HepG2 (cell line): ENCODE results near the gene ATP13A1. TPM values are rescaled to one million over a fixed set of nuclear protein-coding genes. Genes with fewer than 3 reads are reported as not detected.

Experiments
- DNMT3B ChIP-seq: conservative IDR thresholded peaks from 2 replicates; pipeline ENCODE4 v1.6.1; 2016; ENCODE audit warnings: missing biosample characterization, control low read depth
- E2F1 ChIP-seq: sonication (generic); formaldehyde crosslinking; IDR thresholded peaks from 2 replicates; pipeline ENCODE4 v1.5.0; 2020; ENCODE audit warnings: missing genetic modification reagents
- ELF3 ChIP-seq: IDR thresholded peaks from 2 replicates; pipeline ENCODE4 v1.6.1; 2016; ENCODE audit warnings: missing genetic modification reagents, missing compliant biosample characterization
- ERF ChIP-seq: IDR thresholded peaks from 2 replicates; pipeline ENCODE4 v1.6.1; 2018; ENCODE audit warnings: missing biosample characterization, missing genetic modification reagents
- FOXK1 ChIP-seq: sonication (generic); formaldehyde crosslinking; IDR thresholded peaks from 2 replicates; pipeline ENCODE4 v1.4.0; 2020; ENCODE audit warnings: low read depth, missing genetic modification reagents, borderline replicate concordance
- KLF6 ChIP-seq: IDR thresholded peaks from 2 replicates; pipeline ENCODE4 v1.8.0; 2016; ENCODE audit warnings: missing biosample characterization, missing genetic modification reagents
- MLLT10 ChIP-seq: sonication (generic); formaldehyde crosslinking; IDR thresholded peaks from 2 replicates; pipeline ENCODE4 v1.4.0; 2020; ENCODE audit warnings: missing genetic modification reagents
- MXD3 ChIP-seq: IDR thresholded peaks from 2 replicates; pipeline ENCODE4 v1.6.1; 2016; ENCODE audit warnings: mild to moderate bottlenecking, missing biosample characterization, missing genetic modification reagents
- NFRKB ChIP-seq: fragments of 450-650 bp; IDR thresholded peaks from 2 replicates; pipeline ENCODE4 v1.6.1; 2017
- NR2F1 ChIP-seq, 2 experiments: fragments of 450-650 bp in 1 of 2; formaldehyde crosslinking in 1 of 2; IDR thresholded peaks; 2 replicates each; pipeline versions ENCODE4 v1.5.0 to v1.6.1; 2016 to 2020; ENCODE audit warnings: mild to moderate bottlenecking in 1 of 2, missing compliant biosample characterization in 1 of 2, missing genetic modification reagents in 1 of 2, moderate library complexity in 1 of 2
- SRSF1 ChIP-seq: fragments of 200-400 bp; formaldehyde crosslinking; optimal IDR thresholded peaks from 2 replicates; pipeline ENCODE3; 2017; ENCODE audit warnings: mild to moderate bottlenecking, low read depth, low read length, moderate library complexity
- TAF1 ChIP-seq: sonication (generic); formaldehyde crosslinking; IDR thresholded peaks from 2 replicates; pipeline ENCODE4 v1.4.0; 2020; ENCODE audit warnings: missing genetic modification reagents
- YY1 ChIP-seq: IDR thresholded peaks from 2 replicates; pipeline ENCODE4 v1.6.1; 2011; ENCODE audit warnings: low read length, low read depth, moderate library complexity, mild to moderate bottlenecking; ENCODE audit not compliant: insufficient read depth, insufficient replicate concordance
- ZHX2 ChIP-seq, 2 experiments: sonication (generic) in 1 of 2; formaldehyde crosslinking in 1 of 2; IDR thresholded peaks; 2 replicates each; pipeline versions ENCODE4 v1.6.1 to v1.9.0; 2014 to 2022; ENCODE audit warnings: antibody characterized with exemption in 1 of 2, borderline replicate concordance in 1 of 2, inconsistent platforms in 1 of 2, low read depth in 1 of 2, missing genetic modification reagents in 1 of 2
- ZNF124 ChIP-seq: sonication (generic); formaldehyde crosslinking; IDR thresholded peaks from 2 replicates; pipeline ENCODE4 v1.4.0; 2020; ENCODE audit warnings: missing genetic modification reagents
- ZNF275 ChIP-seq: sonication (generic); formaldehyde crosslinking; IDR thresholded peaks from 2 replicates; pipeline ENCODE4 v1.8.0; 2022; ENCODE audit warnings: missing genetic modification reagents, mild to moderate bottlenecking, inconsistent platforms, borderline replicate concordance
- ZNF451 ChIP-seq: sonication (generic); formaldehyde crosslinking; IDR thresholded peaks from 2 replicates; pipeline ENCODE4 v1.5.0; 2020; ENCODE audit warnings: mild to moderate bottlenecking, missing genetic modification reagents
- ZNF484 ChIP-seq: sonication (generic); formaldehyde crosslinking; IDR thresholded peaks from 2 replicates; pipeline ENCODE4 v1.5.1; 2020; ENCODE audit warnings: mild to moderate bottlenecking, low read depth, missing genetic modification reagents, borderline replicate concordance
- ZNF572 ChIP-seq: sonication (generic); formaldehyde crosslinking; IDR thresholded peaks from 2 replicates; pipeline ENCODE4 v1.5.1; 2020; ENCODE audit warnings: mild to moderate bottlenecking, missing genetic modification reagents
- ZNF589 ChIP-seq: sonication (generic); formaldehyde crosslinking; conservative IDR thresholded peaks from 2 replicates; pipeline ENCODE4 v1.8.0; 2022; ENCODE audit warnings: mild to moderate bottlenecking, moderate library complexity, missing genetic modification reagents
- polyA plus RNA-seq, 8 experiments: library from polyadenylated mRNA; depleted of rRNA in 3 of 8; stranded (reverse) in 7 of 8; unstranded in 1 of 8; fragments of >200 nt; fragmentation: Illumina TruSeq in 4 of 8; extraction: Trizol in 4 of 8; gene quantifications; 2 replicates each; pipeline versions ENCODE4 v1.2.1 to v1.2.3, GENCODE V29; 2011 to 2016; ENCODE audit warnings: low read depth in 4 of 8, missing spikeins in 1 of 8, mixed read lengths in 1 of 8; ENCODE audit not compliant: insufficient read depth in 1 of 8
- total RNA-seq, 5 experiments: library from RNA; depleted of rRNA; stranded (reverse); fragments of >200 nt; fragmentation: Illumina TruSeq; extraction: Trizol; gene quantifications; 2 replicates each; pipeline ENCODE4 v1.2.3, GENCODE V29; 2016; ENCODE audit warnings: low read depth in 1 of 5

The ATP13A1 gene
- total and polyA plus RNA-seq, 2 of the 13 experiments (the other 11 are each of a cell fraction or from before 2014, with no cell fraction given) = 23.2 to 41.7 TPM

GRCh38 chr19:19663256-19664120, at the start of gene ATP13A1 (continued):
- TF ChIP-seq DNMT3B (CRISPR knock-in tag) (no peak), ELF3 (CRISPR knock-in tag) (peak; percentile 58; the same call in 1 of the 2 replicates), FOXK1 (peak; percentile 16; the same call in 1 of the 2 replicates), ZNF124 (CRISPR knock-in tag) (peak; percentile 65; the same call in 1 of the 2 replicates), ZNF589 (CRISPR knock-in tag) (no peak), ZNF451 (CRISPR knock-in tag) (no peak), ZNF275 (CRISPR knock-in tag) (0 out of 2 replicates have a peak, but pooled peaks have one; percentile 43), KLF6 (CRISPR knock-in tag) (peak; percentile 70), NFRKB (peak; percentile 98), ERF (CRISPR knock-in tag) (peak; percentile 81), MLLT10 (CRISPR knock-in tag) (no peak), SRSF1 (peak; percentile 75), E2F1 (CRISPR knock-in tag) (0 out of 2 replicates have a peak, but pooled peaks have one; percentile 71), ZHX2 (IDR thresholded peaks at IDR 0.05; ENCODE audit: low read depth) (peak; percentile 94), ZHX2 (CRISPR knock-in tag; IDR thresholded peaks at IDR 0.05; ENCODE audit: borderline replicate concordance) (0 out of 2 replicates have a peak, but pooled peaks have one; percentile 11), YY1 (peak; percentile 100), ZNF572 (CRISPR knock-in tag) (0 out of 2 replicates have a peak, but pooled peaks have one; percentile 18), ZNF484 (CRISPR knock-in tag) (no peak), NR2F1 (CRISPR knock-in tag; IDR thresholded peaks at IDR 0.05) (no peak), TAF1 (CRISPR knock-in tag) (peak; percentile 83), MXD3 (CRISPR knock-in tag) (peak; percentile 77)
